B cell (primary cell): ENCODE data around the gene DOK7. TPM values are rescaled to one million over a fixed set of nuclear protein-coding genes. Genes with fewer than 3 reads are reported as not detected.

Experiments used
- ATAC-seq: fragments of 200-7000 bp; cut with Tn5 transposase; one replicate; pipeline ENCODE4 v1.10.0; 2021; ENCODE audit warnings: low read depth, mild to moderate bottlenecking, moderate number of reproducible peaks, moderate library complexity
- CTCF ChIA-PET: fragments of 350-600 bp; sonication (Branson Sonifier 250); formaldehyde crosslinking; loops from one replicate; lab custom pipeline; 2021; ENCODE audit warnings: antibody characterized with exemption, inconsistent platforms; lab: Charles Lee
- POLR2A ChIA-PET: fragments of 350-600 bp; sonication (Branson Sonifier 250); formaldehyde crosslinking; loops from one replicate; lab custom pipeline; 2021; ENCODE audit warnings: antibody characterized with exemption; lab: Charles Lee
- DNase-seq: peaks from one replicate; pipeline ENCODE4 v3.0.0; 2013
- H2AFZ ChIP-seq: 2 replicates; pipeline ENCODE4 v1.6.1; 2012; ENCODE audit warnings: mild to moderate bottlenecking, low read depth, low read length; ENCODE audit not compliant: insufficient read depth, poor library complexity, severe bottlenecking
- H3K27ac ChIP-seq, 2 donors: 1 replicate in 1 of 2; 2 replicates in 1 of 2; pipeline ENCODE4 v1.5.1; 2012 to 2013; ENCODE audit warnings: low read length in 2 of 2, mild to moderate bottlenecking in 2 of 2, moderate library complexity in 1 of 2
- H3K27me3 ChIP-seq, 4 experiments: fragments of 200-600 bp in 1 of 4; sonication (generic) in 1 of 4; replicated peaks in 1 of 4; 1 replicate in 2 of 4; 2 replicates in 2 of 4; pipeline versions ENCODE4 v1.6.1 to v1.7.0; 2013 to 2016; ENCODE audit warnings: low read length in 3 of 4, mild to moderate bottlenecking in 2 of 4, mixed read lengths in 1 of 4, moderate library complexity in 1 of 4; ENCODE audit not compliant: insufficient read depth in 4 of 4, control insufficient read depth in 3 of 4; ENCODE audit errors: control extremely low read depth in 1 of 4
- H3K36me3 ChIP-seq, 2 experiments: replicated peaks in 1 of 2; 1 replicate in 1 of 2; 2 replicates in 1 of 2; pipeline versions ENCODE4 v1.6.1 to v1.7.1; 2013; ENCODE audit warnings: low read length in 1 of 2; ENCODE audit not compliant: insufficient read depth in 2 of 2, control insufficient read depth in 1 of 2; ENCODE audit errors: control extremely low read depth in 1 of 2, extremely low read depth in 1 of 2
- H3K4me1 ChIP-seq, 2 donors: fragments of 200-600 bp in 1 of 2; sonication (generic) in 1 of 2; 1 replicate in 1 of 2; 2 replicates in 1 of 2; pipeline versions ENCODE4 v1.5.1 to v1.6.1; 2013 to 2017; ENCODE audit warnings: low read length in 2 of 2; ENCODE audit not compliant: control insufficient read depth in 2 of 2, insufficient read depth in 2 of 2
- H3K4me2 ChIP-seq: replicated peaks from 2 replicates; pipeline ENCODE3; 2012; ENCODE audit warnings: mild to moderate bottlenecking, low read depth, low read length; ENCODE audit not compliant: poor library complexity, severe bottlenecking
- H3K4me3 ChIP-seq, 5 experiments: fragments of 200-600 bp in 1 of 5; sonication (generic) in 1 of 5; 1 replicate in 3 of 5; 2 replicates in 2 of 5; pipeline versions ENCODE4 v1.5.1 to v1.7.0; 2011 to 2016; ENCODE audit warnings: low read length in 4 of 5, mild to moderate bottlenecking in 4 of 5, low read depth in 2 of 5, control low read depth in 1 of 5, moderate library complexity in 1 of 5; ENCODE audit not compliant: insufficient read depth in 1 of 5; ENCODE audit errors: control extremely low read depth in 1 of 5, extremely low read depth in 1 of 5
- H3K79me2 ChIP-seq: fragments of 200-600 bp; sonication (generic); one replicate; pipeline ENCODE4 v1.6.0; 2016; ENCODE audit warnings: low read length; ENCODE audit not compliant: control insufficient read depth, insufficient read depth
- H3K9ac ChIP-seq: fragments of 200-600 bp; sonication (generic); 2 replicates; pipeline ENCODE4 v1.6.1; 2017; ENCODE audit warnings: mild to moderate bottlenecking, low read length, moderate library complexity
- H3K9me3 ChIP-seq, 3 donors: one replicate each; pipeline versions ENCODE4 v1.6.1 to v1.7.1; 2013; ENCODE audit warnings: low read length in 2 of 3; ENCODE audit not compliant: control insufficient read depth in 2 of 3, insufficient read depth in 1 of 3; ENCODE audit errors: control extremely low read depth in 1 of 3
- H4K20me1 ChIP-seq: 2 replicates; pipeline ENCODE4 v1.6.0; 2012; ENCODE audit warnings: mild to moderate bottlenecking, low read length; ENCODE audit not compliant: insufficient read depth, control insufficient read depth, poor library complexity, severe bottlenecking
- H3K27ac Mint-ChIP-seq: one replicate; pipeline ENCODE4 v1.8.0; 2021; ENCODE audit warnings: mixed read lengths
- H3K27me3 Mint-ChIP-seq: one replicate; pipeline ENCODE4 v1.8.0; 2021; ENCODE audit warnings: mixed read lengths
- H3K4me1 Mint-ChIP-seq: one replicate; pipeline ENCODE4 v1.8.0; 2021; ENCODE audit warnings: mixed read lengths
- H3K4me3 Mint-ChIP-seq: one replicate; pipeline ENCODE4 v1.8.0; 2021; ENCODE audit warnings: mixed read lengths
- H3K9me3 Mint-ChIP-seq: one replicate; pipeline ENCODE4 v1.8.0; 2022; ENCODE audit warnings: mixed read lengths; ENCODE audit not compliant: insufficient read depth
- EZH2 ChIP-seq: IDR thresholded peaks from 2 replicates; pipeline ENCODE4 v1.6.1; 2012; ENCODE audit warnings: borderline replicate concordance, low read depth, mild to moderate bottlenecking, moderate library complexity, low read length; ENCODE audit not compliant: insufficient read depth, poor library complexity, severe bottlenecking
- WGBS: methylation state at CpG from one replicate; pipeline ENCODE4 v1.1.5; 2013; ENCODE audit warnings: missing lambda C conversion rate; ENCODE audit not compliant: insufficient coverage; 5-methylcytosine and 5-hydroxymethylcytosine counted together
- intact Hi-C: fragments of 100-400 bp; cut with micrococcal nuclease; formaldehyde crosslinking; loops from one replicate; pipeline ENCODE4 v1.10.0; 2022
- polyA plus RNA-seq: library from polyadenylated mRNA; depleted of rRNA; stranded (reverse); fragments of >200 nt; gene quantifications from 2 replicates; pipeline ENCODE4 v1.2.3, GENCODE V29; 2012
- total RNA-seq, 2 donors: library from RNA; stranded (reverse); fragments of 120-200 nt in 1 of 2; gene quantifications; 1 replicate in 1 of 2; 2 replicates in 1 of 2; pipeline versions ENCODE4 v1.2.3 to v1.2.4, GENCODE V29; 2013 to 2022
- TF ChIP-seq, protein P1 (sequence below): fragments of 200-600 bp; IDR thresholded peaks from one replicate; pipeline ENCODE4 v1.8.0; 2022; ENCODE audit warnings: antibody characterized with exemption, mild to moderate bottlenecking

DOK7 gene
- total and polyA plus RNA-seq, 2 donors (not counting 1 experiment from before 2014, with no cell fraction given) = 24.1 to 24.8 TPM

DNA sequence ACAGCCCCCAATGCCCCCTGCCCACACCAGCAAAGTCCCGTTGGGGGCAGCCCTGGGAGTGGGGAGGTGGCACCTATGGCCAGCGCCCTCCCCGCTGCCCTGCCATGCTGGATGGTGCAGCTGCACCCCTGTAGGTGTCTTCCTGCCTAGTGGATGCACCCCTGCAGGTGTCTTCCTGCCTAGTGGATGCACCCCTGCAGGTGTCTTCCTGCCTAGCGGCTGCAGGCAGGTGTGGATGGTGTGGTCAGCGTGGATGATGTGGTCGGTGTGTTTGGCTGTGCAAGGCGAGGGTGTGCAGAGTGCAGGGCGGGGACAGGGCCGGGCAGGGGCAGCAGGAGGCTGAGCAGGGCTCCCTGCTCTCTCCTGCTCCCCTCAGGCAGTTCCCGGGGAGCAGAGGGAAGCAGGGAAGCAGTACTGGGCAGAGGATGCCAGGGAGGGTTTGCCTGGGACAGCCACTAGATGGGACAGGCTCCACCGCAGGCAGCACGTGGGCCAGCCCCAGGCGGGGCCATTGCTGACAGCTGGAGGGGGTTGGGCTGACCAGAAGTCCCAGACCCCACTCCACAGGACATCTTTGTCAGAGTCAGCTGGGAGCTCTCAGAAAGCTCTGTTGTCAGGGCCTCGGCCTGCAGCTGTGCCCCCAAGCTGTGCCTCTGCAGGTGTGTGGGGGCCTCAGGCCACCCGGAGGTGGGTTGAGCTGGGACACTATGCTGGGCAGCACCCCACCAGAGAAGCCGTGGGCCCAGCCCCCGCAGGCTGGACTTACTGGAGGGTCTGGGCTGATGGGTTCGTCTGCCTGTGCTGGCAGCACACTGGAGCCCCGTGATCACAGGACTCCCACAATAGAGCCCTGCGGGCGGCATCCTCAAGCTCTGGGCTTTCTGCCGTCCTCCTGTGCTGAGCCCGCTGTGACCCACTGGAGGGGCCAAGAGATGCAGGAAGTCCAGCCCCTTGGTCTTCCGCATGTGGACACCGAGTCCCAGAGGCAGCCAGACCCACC is 23.7 kb downstream of the DOK7 start:
- H3K4me3 ChIP-seq = peak overlapping the region in 3 of 5 experiments; percentile 24 to 63 (median 49)
- H3K4me2 ChIP-seq = peak overlapping the region; percentile 94
- H3K36me3 ChIP-seq = peaks cover 0 to 10% of the 10 kb centered on the region in 2 experiments
- ChIA-PET CTCF (interaction anchor here (1.2 kb wide), 1 partner anchor 27 kb away, joined by 4 read pairs; no protein-coding TSS in a partner anchor), POLR2A (interaction anchor here (0.6 kb wide), 1 partner anchor 19 kb away, joined by 3 read pairs; no protein-coding TSS in a partner anchor)
- Mint-ChIP-seq H3K4me1 (peaks cover 64% of the 10 kb centered on the region), H3K27ac (peak overlapping the region; percentile 84), H3K27me3 (no peaks in the 10 kb centered on the region), H3K4me3 (peak overlapping the region; percentile 65), H3K9me3 (no peaks in the 10 kb centered on the region)
- H3K79me2 ChIP-seq = peaks cover 3% of the 10 kb centered on the region
- WGBS = 56% methylated on average over 24 of the region's 25 CpGs
- no peak for TF ChIP-seq EZH2
- TF ChIP-seq, protein P1, sequence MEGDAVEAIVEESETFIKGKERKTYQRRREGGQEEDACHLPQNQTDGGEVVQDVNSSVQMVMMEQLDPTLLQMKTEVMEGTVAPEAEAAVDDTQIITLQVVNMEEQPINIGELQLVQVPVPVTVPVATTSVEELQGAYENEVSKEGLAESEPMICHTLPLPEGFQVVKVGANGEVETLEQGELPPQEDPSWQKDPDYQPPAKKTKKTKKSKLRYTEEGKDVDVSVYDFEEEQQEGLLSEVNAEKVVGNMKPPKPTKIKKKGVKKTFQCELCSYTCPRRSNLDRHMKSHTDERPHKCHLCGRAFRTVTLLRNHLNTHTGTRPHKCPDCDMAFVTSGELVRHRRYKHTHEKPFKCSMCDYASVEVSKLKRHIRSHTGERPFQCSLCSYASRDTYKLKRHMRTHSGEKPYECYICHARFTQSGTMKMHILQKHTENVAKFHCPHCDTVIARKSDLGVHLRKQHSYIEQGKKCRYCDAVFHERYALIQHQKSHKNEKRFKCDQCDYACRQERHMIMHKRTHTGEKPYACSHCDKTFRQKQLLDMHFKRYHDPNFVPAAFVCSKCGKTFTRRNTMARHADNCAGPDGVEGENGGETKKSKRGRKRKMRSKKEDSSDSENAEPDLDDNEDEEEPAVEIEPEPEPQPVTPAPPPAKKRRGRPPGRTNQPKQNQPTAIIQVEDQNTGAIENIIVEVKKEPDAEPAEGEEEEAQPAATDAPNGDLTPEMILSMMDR = no peak
- H3K27me3 ChIP-seq = peaks cover 0 to 4% (median 0%) of the 10 kb centered on the region in 4 experiments
- peak overlapping the region; percentile 63 for H3K9ac ChIP-seq
- peaks cover 10% of the 10 kb centered on the region for H4K20me1 ChIP-seq
- no peak overlapping the region for H2AFZ ChIP-seq
- H3K27ac ChIP-seq = peak overlapping the region; percentile 42 to 87
- no peak for ATAC-seq
- DNase-seq = no peak
- H3K4me1 ChIP-seq = peaks cover 33 to 70% of the 10 kb centered on the region in 2 donors
- intact Hi-C loops = loop anchor here (10.0 kb wide), 1 partner anchor 442 kb away; no protein-coding TSS in a partner anchor
- no peaks in the 10 kb centered on the region for H3K9me3 ChIP-seq

DNA sequence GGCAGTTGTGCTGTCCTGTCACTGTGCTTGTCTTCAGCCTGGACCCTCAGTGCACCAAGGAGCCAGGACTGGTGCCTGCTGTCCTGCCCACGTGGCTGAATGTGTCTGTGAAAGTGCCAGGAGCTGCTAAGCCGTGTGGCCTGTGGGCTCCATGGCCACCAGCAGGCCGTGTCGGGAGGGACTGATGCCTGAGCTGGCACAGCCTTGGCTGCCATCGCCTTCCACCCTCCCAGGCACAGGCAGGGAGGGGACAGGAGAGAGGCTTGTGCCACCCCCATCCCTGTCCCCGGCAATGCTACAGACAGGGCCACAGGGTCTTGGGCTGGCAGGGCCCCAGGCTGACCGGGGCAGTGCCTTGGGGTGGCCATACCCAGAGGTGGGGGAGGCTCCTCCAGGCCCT is 24.8 kb downstream of the DOK7 start:
- H3K4me2 ChIP-seq = peak overlapping the region; percentile 12
- no peak overlapping the region for H2AFZ ChIP-seq
- CTCF ChIA-PET = no interaction called here
- POLR2A ChIA-PET = no interaction called here
- peaks cover 0 to 17% of the 10 kb centered on the region in 2 experiments for H3K36me3 ChIP-seq
- H4K20me1 ChIP-seq = peaks cover 10% of the 10 kb centered on the region
- ATAC-seq (no peak), DNase-seq (no peak)
- H3K27me3 ChIP-seq = no peaks in the 10 kb centered on the region
- intact Hi-C loops = loop anchor here (10.0 kb wide), 1 partner anchor 443 kb away; no protein-coding TSS in a partner anchor
- Mint-ChIP-seq H3K27ac (peak overlapping the region; percentile 65), H3K27me3 (no peaks in the 10 kb centered on the region), H3K9me3 (no peaks in the 10 kb centered on the region), H3K4me1 (peaks cover 57% of the 10 kb centered on the region), H3K4me3 (no peak overlapping the region)
- H3K79me2 ChIP-seq = peaks cover 3% of the 10 kb centered on the region
- WGBS = 75% methylated on average over 7 of the region's 7 CpGs
- peaks cover 33 to 60% of the 10 kb centered on the region in 2 donors for H3K4me1 ChIP-seq
- H3K9me3 ChIP-seq = no peaks in the 10 kb centered on the region
- H3K9ac ChIP-seq = no peak overlapping the region
- H3K27ac ChIP-seq = no peak overlapping the region
- H3K4me3 ChIP-seq = no peak overlapping the region
- TF ChIP-seq, protein P1 = no peak
- no peak for TF ChIP-seq EZH2
